ENCODE data around the gene NCOA7.
A peak's percentile ranks its signal among the peaks of the same experiment; 100 is the strongest.
"Not testable (repeated sequence)": the region's sequence is repeated elsewhere in the genome, so short reads cannot be mapped to it uniquely, and the experiment has no call there.

The NCOA7 gene

DNA sequence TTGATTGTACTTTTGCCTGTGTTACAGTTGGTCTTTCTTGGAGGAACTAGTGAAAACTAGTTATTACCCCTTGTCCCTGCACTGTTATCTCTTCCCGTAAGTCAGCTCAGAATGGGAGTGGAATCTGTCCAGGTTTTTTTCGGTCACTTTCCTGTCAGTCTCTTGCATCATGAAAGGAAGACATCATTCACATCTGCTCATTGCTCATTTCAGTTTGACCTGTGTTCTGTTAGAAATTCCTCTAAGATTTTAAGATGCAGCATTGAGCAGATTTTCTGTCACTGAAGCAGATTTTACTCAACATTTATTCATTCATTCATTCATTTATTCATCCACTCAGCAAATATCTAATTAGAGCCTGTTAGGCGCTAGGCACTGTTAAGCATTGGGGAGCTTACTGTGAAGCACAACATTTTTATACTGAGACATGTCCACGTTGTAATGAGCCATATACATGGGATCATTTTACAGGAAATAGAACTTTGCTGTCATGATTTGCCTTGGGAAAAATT, 132.7 kb downstream of the NCOA7 start:
- DNase-seq (no peak), ATAC-seq (no peak)

- no peak for DNase-seq
- no peak for ATAC-seq
These were observed 133.4 kb downstream of the NCOA7 start for GRCh38 chr6:125924169-125924568.

- DNase-seq: no peak
- no peak for ATAC-seq
These were observed 134.1 kb downstream of the NCOA7 start for GRCh38 chr6:125924697-125925358.

- DNase-seq (no peak), ATAC-seq (no peak)
These were observed 136.0 kb downstream of the NCOA7 start for GRCh38 chr6:125926711-125927110.

- no peak for ATAC-seq
- DNase-seq: no peak
These were observed 137.0 kb downstream of the NCOA7 start for GRCh38 chr6:125927761-125928160.

- ATAC-seq (no peak), DNase-seq (no peak)
These were observed 140.1 kb downstream of the NCOA7 start for GRCh38 chr6:125930765-125931418.

DNA sequence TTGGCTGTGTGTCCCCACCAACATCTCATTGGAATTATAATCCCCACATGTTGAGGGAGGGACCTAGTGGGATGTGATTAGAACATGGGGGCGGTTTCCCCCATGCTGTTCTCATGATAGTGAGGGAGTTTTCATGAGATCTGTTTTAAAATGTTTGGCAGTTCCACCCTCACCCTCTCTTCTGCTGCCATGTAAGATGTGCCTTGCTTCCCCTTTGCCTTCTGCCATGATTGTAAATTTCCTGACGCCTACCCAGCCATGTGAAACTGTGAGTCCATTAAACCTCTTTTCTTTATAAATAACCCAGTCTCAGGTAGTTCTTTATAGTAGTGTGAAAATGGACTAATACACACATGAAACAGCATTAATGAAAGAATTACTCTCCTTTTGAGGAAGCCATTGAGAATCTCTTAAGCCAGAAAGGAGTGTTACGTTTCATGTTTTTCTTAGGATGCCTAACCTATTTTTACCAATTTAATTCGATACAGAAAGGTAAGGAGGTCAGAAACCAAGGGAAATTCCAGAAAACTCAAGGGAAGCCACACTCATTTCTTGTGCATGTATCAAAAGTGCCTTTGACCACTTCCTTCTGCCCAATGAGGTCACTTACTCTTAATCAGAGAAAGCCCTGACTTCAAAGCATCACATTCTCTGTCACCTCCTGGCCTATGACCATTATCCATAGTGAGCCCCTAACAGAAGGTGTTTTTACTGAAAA, 141.1 kb downstream of the NCOA7 start:
- ATAC-seq (peak; percentile 63), DNase-seq (no peak)

GRCh38 chr6:125932451-125932795, 141.7 kb downstream of the NCOA7 start:
- no peak for DNase-seq
- ATAC-seq: no peak

DNA sequence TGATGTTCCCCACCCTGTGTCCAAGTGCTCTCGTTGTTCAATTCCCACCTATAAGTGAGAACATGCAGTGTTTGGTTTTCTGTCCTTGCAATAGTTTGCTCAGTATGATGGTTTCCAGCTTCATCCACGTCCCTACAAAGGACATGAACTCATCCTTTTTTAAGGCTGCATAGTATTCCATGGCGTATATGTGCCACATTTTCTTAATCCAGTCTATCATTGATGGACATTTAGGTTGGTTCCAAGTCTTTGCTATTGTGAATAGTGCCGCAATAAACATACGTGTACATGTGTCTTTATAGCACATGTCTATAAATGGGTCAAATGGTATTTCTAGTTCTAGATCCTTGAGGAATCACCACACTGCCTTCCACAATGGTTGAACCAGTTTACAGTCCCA, 144.8 kb downstream of the NCOA7 start:
- DNase-seq, ATAC-seq: not testable (repeated sequence)

- DNase-seq (no peak), ATAC-seq (no peak)
These were observed 148.3 kb downstream of the NCOA7 start for GRCh38 chr6:125939026-125939425.

- DNase-seq: no peak
- ATAC-seq: no peak
These were observed 149.0 kb downstream of the NCOA7 start for GRCh38 chr6:125939791-125940190.

DNA sequence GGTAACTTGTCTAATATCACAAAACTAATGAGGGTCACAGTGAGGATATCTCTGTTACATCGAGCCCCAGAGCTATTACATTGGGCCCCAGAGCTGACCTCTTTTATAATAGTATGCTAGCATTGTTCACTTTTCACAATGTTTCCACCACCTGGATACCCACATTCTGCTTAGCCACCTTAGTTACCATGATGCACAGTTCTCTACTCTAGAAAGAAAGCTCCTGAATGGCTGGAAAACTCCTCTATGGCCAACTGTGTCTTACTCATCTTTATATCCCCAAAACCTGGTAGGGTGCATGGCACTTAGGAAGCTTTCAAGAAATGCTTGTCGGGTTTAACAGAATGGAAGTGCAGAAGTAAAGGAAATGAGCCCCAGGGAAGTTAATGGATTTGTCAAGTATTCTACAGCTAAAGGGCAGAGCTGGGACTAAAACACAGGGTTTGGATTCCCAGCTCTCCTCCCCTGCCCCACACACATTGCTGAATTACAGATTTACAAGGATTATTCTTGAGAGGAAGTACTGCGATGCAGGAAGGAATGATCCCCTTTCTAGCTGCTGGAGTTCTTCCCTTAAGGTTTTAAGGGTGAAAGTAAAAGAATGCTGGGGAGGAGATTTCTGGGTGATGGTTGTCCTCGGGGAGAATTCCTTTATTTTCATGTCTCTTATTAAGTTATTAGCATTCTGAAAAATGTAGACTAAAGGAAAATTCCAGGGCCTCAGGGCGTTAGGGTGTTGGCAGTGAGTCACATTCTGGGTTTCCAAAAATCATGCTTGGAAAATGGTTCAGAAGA, 149.7 kb downstream of the NCOA7 start:
- ATAC-seq: no peak
- no peak for DNase-seq

GRCh38 chr6:125942672-125943527, 152.1 kb downstream of the NCOA7 start:
- no peak for DNase-seq
- ATAC-seq: no peak

GRCh38 chr6:125943528-125944433, 153.0 kb downstream of the NCOA7 start:
- DNase-seq (no peak), ATAC-seq (no peak)

DNA sequence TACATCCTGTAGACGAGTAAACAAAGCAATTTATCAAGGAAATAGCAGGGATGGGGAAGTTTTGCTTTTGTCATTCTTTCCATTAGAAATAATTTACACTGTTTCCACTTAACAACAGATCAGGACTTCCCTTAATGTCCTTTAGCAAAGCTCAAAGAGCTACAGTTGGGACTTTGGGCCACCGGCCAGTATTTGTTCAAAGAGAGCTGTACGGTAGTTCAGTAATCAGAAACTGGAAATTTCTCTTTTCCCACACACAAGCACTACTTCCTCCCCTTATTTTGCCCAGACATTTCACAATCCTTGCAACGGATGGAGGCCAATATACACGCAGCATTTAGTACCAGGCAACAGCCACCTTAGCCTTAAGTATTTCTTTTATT, 153.7 kb downstream of the NCOA7 start:
- DNase-seq (no peak), ATAC-seq (no peak)

DNA sequence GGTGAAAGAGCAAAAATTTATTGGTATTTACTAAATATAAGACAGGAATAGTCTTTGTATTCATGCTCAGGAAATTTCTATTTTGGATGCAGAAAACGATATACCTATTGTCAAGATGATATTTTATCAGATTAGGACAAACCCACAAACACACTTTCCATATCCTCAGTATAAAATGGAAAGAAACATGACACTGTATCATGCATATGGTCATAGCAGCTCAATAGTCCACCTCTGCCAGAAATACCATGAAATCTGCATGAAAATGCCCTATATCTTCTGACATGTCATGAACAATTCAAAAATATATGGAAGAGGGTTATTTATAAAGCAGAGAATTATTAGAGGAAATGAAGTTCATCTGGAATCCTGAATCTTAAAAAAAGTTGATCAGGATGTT, 154.1 kb downstream of the NCOA7 start:
- DNase-seq (no peak), ATAC-seq (no peak)

- no peak for DNase-seq
- no peak for ATAC-seq
These were observed 154.8 kb downstream of the NCOA7 start for GRCh38 chr6:125945378-125946141.

DNA sequence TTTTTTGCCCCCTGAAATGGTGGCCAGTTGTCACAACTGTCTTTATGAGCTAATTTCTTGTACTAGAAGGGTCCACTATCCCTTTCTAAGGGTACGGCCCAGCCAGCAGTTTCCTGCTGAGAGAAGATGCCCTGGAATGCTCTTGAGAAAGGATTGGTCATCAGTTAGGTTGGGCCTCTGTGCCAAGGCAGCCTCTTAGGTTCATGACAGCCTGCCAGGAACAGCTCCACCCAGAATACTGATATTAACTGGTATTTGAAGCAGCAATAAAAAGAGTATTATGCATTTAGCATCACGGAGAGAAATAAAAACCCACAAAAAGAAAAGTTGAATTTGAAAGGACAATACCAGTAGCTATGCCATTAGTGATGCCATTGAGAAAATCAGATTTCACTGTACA, 156.9 kb downstream of the NCOA7 start:
- ATAC-seq: no peak
- no peak for DNase-seq

GRCh38 chr6:125948455-125948854, 157.7 kb downstream of the NCOA7 start:
- DNase-seq: no peak
- no peak for ATAC-seq

- ATAC-seq (no peak), DNase-seq (no peak)
These were observed 158.3 kb downstream of the NCOA7 start for GRCh38 chr6:125949069-125949468.
